Hepatocyte (in vitro differentiated cells): ENCODE results near the gene ABHD12B. TPM values are rescaled to one million over a fixed set of nuclear protein-coding genes. Genes with fewer than 3 reads are reported as not detected.
A peak's percentile ranks its signal among the peaks of the same experiment; 100 is the strongest.
"Not testable (repeated sequence)": the region's sequence is repeated elsewhere in the genome, so short reads cannot be mapped to it uniquely, and the experiment has no call there.

Source experiments
- DNase-seq: peaks from one replicate; pipeline ENCODE4 v3.0.0-alpha.2; 2016; ENCODE audit warnings: low spot score
- H2AFZ ChIP-seq: fragments of 200-600 bp; sonication (generic); 2 replicates; pipeline ENCODE4 v1.6.0; 2016; ENCODE audit warnings: antibody characterized with exemption, mild to moderate bottlenecking
- H3K27ac ChIP-seq: fragments of 200-600 bp; sonication (generic); 2 replicates; pipeline ENCODE4 v1.5.1; 2016; ENCODE audit warnings: mild to moderate bottlenecking
- H3K27me3 ChIP-seq: fragments of 200-600 bp; sonication (generic); 2 replicates; pipeline ENCODE4 v1.6.1; 2016
- H3K36me3 ChIP-seq: fragments of 200-600 bp; sonication (generic); replicated peaks from 2 replicates; pipeline ENCODE4 v1.5.1; 2016; ENCODE audit warnings: low read depth; ENCODE audit not compliant: insufficient read depth
- H3K4me1 ChIP-seq: fragments of 200-600 bp; sonication (generic); 2 replicates; pipeline ENCODE4 v1.5.1; 2016; ENCODE audit warnings: mild to moderate bottlenecking, moderate library complexity; ENCODE audit not compliant: insufficient read depth
- H3K4me2 ChIP-seq: fragments of 200-600 bp; sonication (generic); 2 replicates; pipeline ENCODE4 v1.6.0; 2016
- H3K4me3 ChIP-seq: fragments of 200-600 bp; sonication (generic); 2 replicates; pipeline ENCODE4 v1.5.1; 2016; ENCODE audit warnings: mild to moderate bottlenecking
- H3K79me2 ChIP-seq: fragments of 200-600 bp; sonication (generic); 2 replicates; pipeline ENCODE4 v1.6.0; 2017; ENCODE audit warnings: mild to moderate bottlenecking
- H3K9me2 ChIP-seq: fragments of 200-600 bp; sonication (generic); replicated peaks from 2 replicates; pipeline ENCODE4 v1.6.0; 2017; ENCODE audit warnings: mild to moderate bottlenecking; ENCODE audit not compliant: insufficient read depth
- H3K9me3 ChIP-seq: fragments of 200-600 bp; sonication (generic); 2 replicates; pipeline ENCODE4 v1.5.1; 2016; ENCODE audit warnings: low read depth, mild to moderate bottlenecking
- H4K20me1 ChIP-seq: fragments of 200-600 bp; sonication (generic); 2 replicates; pipeline ENCODE4 v1.6.0; 2016; ENCODE audit warnings: mild to moderate bottlenecking; ENCODE audit not compliant: insufficient read depth, poor library complexity, severe bottlenecking
- EZH2 ChIP-seq: fragments of 200-600 bp; sonication (generic); IDR thresholded peaks from 2 replicates; pipeline ENCODE4 v1.6.1; 2016; ENCODE audit warnings: antibody characterized with exemption, mild to moderate bottlenecking, borderline replicate concordance
- EZH2phosphoT487 ChIP-seq: fragments of 200-600 bp; sonication (generic); IDR thresholded peaks from one replicate; pipeline ENCODE4 v1.6.1; 2018; ENCODE audit warnings: antibody characterized with exemption, mild to moderate bottlenecking, low read depth, moderate library complexity; ENCODE audit not compliant: unreplicated experiment, severe bottlenecking
- WGBS: methylation state at CpG from one replicate; pipeline ENCODE4 v1.1.6; 2016; ENCODE audit warnings: low lambda C conversion rate; ENCODE audit errors: missing lambda C conversion rate; 5-methylcytosine and 5-hydroxymethylcytosine counted together
- polyA plus RNA-seq: library from polyadenylated mRNA; unstranded; fragments of >200 nt; fragmentation: Nextera tagmentation; extraction: Ambion mirVana; gene quantifications from 2 replicates; pipeline ENCODE4 v1.2.1, GENCODE V29; 2016
- total RNA-seq: library from RNA; depleted of rRNA; stranded (reverse); fragments of >200 nt; gene quantifications from 2 replicates; pipeline ENCODE4 v1.2.3, GENCODE V29; 2014
- TF ChIP-seq, protein P1 (sequence below): fragments of 200-600 bp; sonication (generic); IDR thresholded peaks from 2 replicates; pipeline ENCODE4 v1.5.1; 2016; ENCODE audit warnings: antibody characterized with exemption, mild to moderate bottlenecking; ENCODE audit not compliant: poor library complexity

The ABHD12B gene
- total and polyA plus RNA-seq, 2 experiments from 2014 or later = not detected

- Histone ChIP-seq H3K36me3 (no peaks in the 10 kb centered on the region), H3K4me1 (peaks cover 8% of the 10 kb centered on the region), H3K4me2 (no peak overlapping the region), H3K27ac (no peak overlapping the region), H3K79me2 (no peaks in the 10 kb centered on the region), H3K9me3 (no peaks in the 10 kb centered on the region), H2AFZ (no peak overlapping the region), H3K27me3 (no peaks in the 10 kb centered on the region), H3K4me3 (no peak overlapping the region), H3K9me2 (no peaks in the 10 kb centered on the region), H4K20me1 (no peaks in the 10 kb centered on the region)
- TF ChIP-seq EZH2 (no peak), EZH2phosphoT487 (no peak)
- TF ChIP-seq, protein P1, sequence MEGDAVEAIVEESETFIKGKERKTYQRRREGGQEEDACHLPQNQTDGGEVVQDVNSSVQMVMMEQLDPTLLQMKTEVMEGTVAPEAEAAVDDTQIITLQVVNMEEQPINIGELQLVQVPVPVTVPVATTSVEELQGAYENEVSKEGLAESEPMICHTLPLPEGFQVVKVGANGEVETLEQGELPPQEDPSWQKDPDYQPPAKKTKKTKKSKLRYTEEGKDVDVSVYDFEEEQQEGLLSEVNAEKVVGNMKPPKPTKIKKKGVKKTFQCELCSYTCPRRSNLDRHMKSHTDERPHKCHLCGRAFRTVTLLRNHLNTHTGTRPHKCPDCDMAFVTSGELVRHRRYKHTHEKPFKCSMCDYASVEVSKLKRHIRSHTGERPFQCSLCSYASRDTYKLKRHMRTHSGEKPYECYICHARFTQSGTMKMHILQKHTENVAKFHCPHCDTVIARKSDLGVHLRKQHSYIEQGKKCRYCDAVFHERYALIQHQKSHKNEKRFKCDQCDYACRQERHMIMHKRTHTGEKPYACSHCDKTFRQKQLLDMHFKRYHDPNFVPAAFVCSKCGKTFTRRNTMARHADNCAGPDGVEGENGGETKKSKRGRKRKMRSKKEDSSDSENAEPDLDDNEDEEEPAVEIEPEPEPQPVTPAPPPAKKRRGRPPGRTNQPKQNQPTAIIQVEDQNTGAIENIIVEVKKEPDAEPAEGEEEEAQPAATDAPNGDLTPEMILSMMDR = no peak
- WGBS = 88% methylated on average over 6 of the region's 6 CpGs
- no peak for DNase-seq
Measured at GRCh38 chr14:50917449-50917848, 45.6 kb downstream of the ABHD12B start.

DNA sequence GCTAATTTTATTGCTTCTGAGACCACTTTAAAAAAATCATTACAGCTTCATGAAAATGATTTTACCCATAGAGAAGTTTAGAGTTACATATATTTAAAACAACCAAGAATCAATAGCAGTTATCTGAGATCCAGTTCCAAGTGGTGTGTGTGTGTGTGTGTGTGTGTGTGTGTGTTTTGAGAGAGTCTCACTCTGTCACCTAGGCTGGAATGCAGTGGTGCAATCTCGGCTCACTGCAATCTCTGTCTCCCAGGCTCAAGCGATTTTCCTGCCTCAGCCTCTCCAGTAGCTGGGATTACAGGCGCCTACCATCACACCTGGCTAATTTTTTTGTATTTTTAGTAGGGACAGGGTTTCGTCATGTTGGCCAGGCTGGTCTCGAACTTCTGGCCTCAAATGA is 47.7 kb downstream of the ABHD12B start:
- H3K4me1 ChIP-seq, H3K79me2 ChIP-seq, H3K4me3 ChIP-seq, H3K4me2 ChIP-seq, DNase-seq, H3K36me3 ChIP-seq, H3K9me3 ChIP-seq, H3K27me3 ChIP-seq, H3K9me2 ChIP-seq, H3K27ac ChIP-seq, H2AFZ ChIP-seq, H4K20me1 ChIP-seq: not testable (repeated sequence)
- 71% methylated on average over 5 of the region's 5 CpGs for WGBS

- Histone ChIP-seq H4K20me1 (no peaks in the 10 kb centered on the region), H3K4me3 (no peak overlapping the region), H3K27ac (no peak overlapping the region), H3K79me2 (no peaks in the 10 kb centered on the region), H2AFZ (peak overlapping the region; percentile 33), H3K4me2 (no peak overlapping the region), H3K4me1 (peaks cover 8% of the 10 kb centered on the region), H3K36me3 (no peaks in the 10 kb centered on the region), H3K9me3 (no peaks in the 10 kb centered on the region), H3K27me3 (no peaks in the 10 kb centered on the region), H3K9me2 (no peaks in the 10 kb centered on the region)
- WGBS = 70% methylated on average over 9 of the region's 9 CpGs
- DNase-seq = no peak
- TF ChIP-seq, protein P1 = no peak
- TF ChIP-seq EZH2phosphoT487 = no peak
- no peak for TF ChIP-seq EZH2
Measured at GRCh38 chr14:50920482-50921230, 48.8 kb downstream of the ABHD12B start.

DNA sequence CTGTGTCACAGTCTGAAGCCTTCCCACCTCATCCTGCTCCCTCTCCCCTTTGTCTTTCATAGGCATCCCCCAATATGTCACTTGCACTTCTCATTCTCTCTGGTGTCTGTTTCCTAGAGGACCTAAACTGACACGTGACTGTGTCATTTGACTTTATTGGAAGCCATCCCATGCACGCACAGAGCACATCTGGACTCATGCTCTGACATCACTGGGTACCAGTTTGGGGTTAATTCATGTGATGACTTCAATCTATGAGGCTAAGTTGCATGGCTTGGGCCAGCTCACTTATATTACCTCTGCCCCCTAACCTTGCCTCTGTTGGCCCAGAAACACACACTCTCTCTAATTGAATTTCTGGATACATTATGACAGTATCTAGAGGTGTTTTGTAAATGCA is 51.0 kb downstream of the ABHD12B start:
- H3K9me2 ChIP-seq = no peaks in the 10 kb centered on the region
- H3K79me2 ChIP-seq = no peaks in the 10 kb centered on the region
- no peaks in the 10 kb centered on the region for H3K36me3 ChIP-seq
- 90% methylated on average over 2 of the region's 2 CpGs for WGBS
- no peaks in the 10 kb centered on the region for H4K20me1 ChIP-seq
- no peak overlapping the region for H3K4me3 ChIP-seq
- no peak overlapping the region for H3K27ac ChIP-seq
- TF ChIP-seq EZH2phosphoT487 (no peak), EZH2 (no peak)
- TF ChIP-seq, protein P1 = no peak
- no peaks in the 10 kb centered on the region for H3K27me3 ChIP-seq
- no peak overlapping the region for H2AFZ ChIP-seq
- DNase-seq = no peak
- no peak overlapping the region for H3K4me2 ChIP-seq
- peaks cover 8% of the 10 kb centered on the region for H3K4me1 ChIP-seq
- no peaks in the 10 kb centered on the region for H3K9me3 ChIP-seq
